ENCODE results near the gene BORCS6. TPM values are rescaled to one million over a fixed set of nuclear protein-coding genes. Genes with fewer than 3 reads are reported as not detected.
A peak's percentile ranks its signal among the peaks of the same experiment; 100 is the strongest.

Gene BORCS6
- total and polyA plus RNA-seq, 11 donors = 5.1 to 13.5 (median 8.1) TPM

- H3K4me1 ChIP-seq = peaks cover 0 to 22% (median 8%) of the 10 kb centered on the region in 12 donors
Measured at GRCh38 chr17:8210761-8211458, 20.9 kb upstream of the BORCS6 start.

GRCh38 chr17:8209907-8210760 lies 20.2 kb upstream of the BORCS6 start, which contains the start of gene AURKB:
TSS of gene AURKB (minus strand) at chr17:8210575. CDS start at chr17:8210224, 351 bp downstream.
- ATAC-seq (peak; percentile 93 to 99 (median 99)), DNase-seq (peak; percentile 94 to 97 (median 96))
- WGBS, 4 donors = 2% methylated on average over 42 to 46 of the region's 46 CpGs
- H3K36me3 ChIP-seq = no peaks in the 10 kb centered on the region
- H3K27ac ChIP-seq = peak within 1 kb of the TSS; percentile 2 to 85 (median 76)
- peak in 1 of 12 donors; percentile 9 for TF ChIP-seq CTCF (IDR thresholded peaks at IDR 0.05)
- TF ChIP-seq POLR2A (IDR thresholded peaks at IDR 0.05) = no peak
- peaks cover 0 to 22% (median 8%) of the 10 kb centered on the region in 12 donors for H3K4me1 ChIP-seq
- H3K9me3 ChIP-seq = no peaks in the 10 kb centered on the region
- no peaks in the 10 kb centered on the region for H3K27me3 ChIP-seq
- peak within 1 kb of the TSS; percentile 22 to 73 (median 62) for H3K4me3 ChIP-seq
- intact Hi-C loops (cut with DNase I) = no loop called here

More at GRCh38 chr17:8210761-8211458, 20.9 kb upstream of the BORCS6 start:
- Histone ChIP-seq H3K27me3 (no peaks in the 10 kb centered on the region), H3K4me3 (peak overlapping the region; percentile 22 to 73 (median 62)), H3K27ac (peak overlapping the region; percentile 2 to 85 (median 76)), H3K36me3 (no peaks in the 10 kb centered on the region), H3K9me3 (no peaks in the 10 kb centered on the region)
- DNase-seq = no peak
- ATAC-seq = peak in 2 of 4 donors; percentile 35 to 47
- 17 to 24% (median 22%) methylated on average over 22 of the region's 22 CpGs for WGBS, 4 donors
- peak in 1 of 12 donors; percentile 1 for TF ChIP-seq CTCF (IDR thresholded peaks at IDR 0.05)
- no peak for TF ChIP-seq POLR2A (IDR thresholded peaks at IDR 0.05)
- intact Hi-C loops (cut with DNase I) = no loop called here

GRCh38 chr17:8206536-8206935 lies 16.6 kb upstream of the BORCS6 start:
- intact Hi-C loops (cut with DNase I) = no loop called here
- H3K4me1 ChIP-seq = peaks cover 0 to 22% (median 8%) of the 10 kb centered on the region in 12 donors
- H3K9me3 ChIP-seq = no peaks in the 10 kb centered on the region
- H3K27ac ChIP-seq = no peak overlapping the region
- H3K4me3 ChIP-seq = no peak overlapping the region
- H3K36me3 ChIP-seq = no peaks in the 10 kb centered on the region
- H3K27me3 ChIP-seq = no peaks in the 10 kb centered on the region
- no peak for DNase-seq
- no peak for TF ChIP-seq CTCF (IDR thresholded peaks at IDR 0.05)
- no peak for TF ChIP-seq POLR2A (IDR thresholded peaks at IDR 0.05)
- no peak for ATAC-seq
- 89 to 95% (median 94%) methylated on average over 12 of the region's 12 CpGs for WGBS, 4 donors
